ENCODE data around the gene BTBD9.

GRCh38 chr6:38234141-38234540 is 405.6 kb downstream of the BTBD9 start:
- TF ChIP-seq CTCF (IDR thresholded peaks at IDR 0.05; ENCODE audit: poor library complexity) (no peak), EZH2phosphoT487 (IDR thresholded peaks at IDR 0.05; ENCODE audit: low read depth, severe bottlenecking, unreplicated experiment) (no peak)

All from hepatocyte (in vitro differentiated cells).